K562 (cell line): ENCODE measurements around the gene PDZRN4. TPM values are rescaled to one million over a fixed set of nuclear protein-coding genes. Genes with fewer than 3 reads are reported as not detected.

ENCODE experiments used
- ATAC-seq: fragments of 200-7000 bp; cut with Tn5 transposase; 3 replicates; pipeline ENCODE4 v1.9.1; 2020; ENCODE audit warnings: moderate library complexity
- BruUV-seq: library from RNA; stranded (reverse); fragments of 400-500 nt; replicated peaks from 2 replicates; lab custom pipeline; 2021; lab: Mats Ljungman, UMichigan
- CTCF ChIA-PET: fragments of 300-600 bp; formaldehyde crosslinking; extraction: SDS; loops from one replicate; lab custom pipeline; 2021; ENCODE audit warnings: low intra/inter-chr PET ratio; lab: Yijun Ruan, JAX
- POLR2A ChIA-PET: fragments of 300-600, 350-650 bp; sonication (Branson Sonifier 250); formaldehyde crosslinking; extraction: SDS; loops from one replicate; lab custom pipeline; 2021; ENCODE audit warnings: antibody characterized with exemption, inconsistent platforms; lab: Yijun Ruan, JAX
- DNase-seq, 4 experiments: peaks; one replicate each; pipeline versions ENCODE4 v3.0.0 to v3.0.0-alpha.2; 2011 to 2018; ENCODE audit warnings: low spot score in 3 of 4, mixed read lengths in 3 of 4; ENCODE audit errors: extremely low read depth in 1 of 4
- FAIRE-seq: peaks from 2 replicates; lab custom pipeline; 2011; peaks lifted over from hg19 to GRCh38; lab: Jason Lieb, UNC
- H2AFZ ChIP-seq: 2 replicates; pipeline ENCODE4 v1.6.0; 2011; ENCODE audit warnings: low read depth, low read length, control low read depth, inconsistent platforms
- H3K27ac ChIP-seq: fragments of 200-600 bp; 3 replicates; pipeline ENCODE4 v1.8.0; 2011; ENCODE audit warnings: low read depth, mild to moderate bottlenecking, control low read depth, inconsistent platforms, low read length, moderate library complexity, mixed read lengths; ENCODE audit errors: extremely low read depth
- H3K27me3 ChIP-seq, 2 experiments: fragments of 300-600 bp in 1 of 2; 2 replicates in 1 of 2; 3 replicates in 1 of 2; pipeline versions ENCODE4 v1.6.0 to v1.8.0; 2011; ENCODE audit warnings: inconsistent platforms in 2 of 2, low read length in 2 of 2, mild to moderate bottlenecking in 1 of 2, mixed read lengths in 1 of 2, moderate library complexity in 1 of 2; ENCODE audit not compliant: control insufficient read depth in 2 of 2, insufficient read depth in 2 of 2
- H3K36me3 ChIP-seq: fragments of 300-600 bp; 3 replicates; pipeline ENCODE4 v1.8.0; 2011; ENCODE audit warnings: mild to moderate bottlenecking, low read length, inconsistent platforms; ENCODE audit not compliant: control insufficient read depth, insufficient read depth
- H3K4me1 ChIP-seq, 2 experiments: fragments of 200-600 bp in 1 of 2; replicated peaks in 1 of 2; 2 replicates in 1 of 2; 3 replicates in 1 of 2; pipeline versions ENCODE4 v1.5.1 to v1.8.0; 2011; ENCODE audit warnings: inconsistent platforms in 2 of 2, low read length in 2 of 2, mild to moderate bottlenecking in 1 of 2, mixed read lengths in 1 of 2, moderate library complexity in 1 of 2; ENCODE audit not compliant: control insufficient read depth in 2 of 2, insufficient read depth in 2 of 2
- H3K4me2 ChIP-seq: 2 replicates; pipeline ENCODE4 v1.6.1; 2011; ENCODE audit warnings: low read length, control low read depth, inconsistent platforms, mixed read lengths; ENCODE audit not compliant: insufficient read depth
- H3K4me3 ChIP-seq: fragments of 200-600 bp; sonication (generic), shearing (Covaris generic); 2 replicates; pipeline ENCODE4 v1.5.1; 2016; ENCODE audit warnings: control low read depth, inconsistent platforms
- H3K79me2 ChIP-seq: fragments of 200-600 bp; 3 replicates; pipeline ENCODE4 v1.8.0; 2011; ENCODE audit warnings: low read length, inconsistent platforms; ENCODE audit not compliant: control insufficient read depth, insufficient read depth
- H3K9ac ChIP-seq, 2 experiments: 2 replicates each; pipeline versions ENCODE4 v1.6.0 to v1.6.1; 2011; ENCODE audit warnings: low read depth in 2 of 2, low read length in 2 of 2, control low read depth in 1 of 2, inconsistent platforms in 1 of 2, mild to moderate bottlenecking in 1 of 2, mixed read lengths in 1 of 2; ENCODE audit not compliant: insufficient read depth in 1 of 2
- H3K9me1 ChIP-seq: one replicate; pipeline ENCODE4 v1.6.0; 2011; ENCODE audit warnings: inconsistent platforms, mild to moderate bottlenecking, low read length, moderate library complexity; ENCODE audit not compliant: control insufficient read depth, insufficient read depth
- H3K9me3 ChIP-seq: replicated peaks from 2 replicates; pipeline ENCODE4 v1.5.1; 2011; ENCODE audit warnings: low read depth, low read length, inconsistent platforms; ENCODE audit not compliant: control insufficient read depth, insufficient read depth
- H4K20me1 ChIP-seq: replicated peaks from 2 replicates; pipeline ENCODE4 v1.6.1; 2011; ENCODE audit warnings: low read length, inconsistent platforms, mixed read lengths; ENCODE audit not compliant: control insufficient read depth, insufficient read depth
- CEBPZ ChIP-seq: fragments of 150-350 bp; IDR thresholded peaks from 2 replicates; pipeline ENCODE4 v1.6.1; 2014; ENCODE audit warnings: low read depth, mild to moderate bottlenecking, low read length, borderline replicate concordance
- KAT8 ChIP-seq: fragments of 450-650 bp; IDR thresholded peaks from 2 replicates; pipeline ENCODE4 v1.6.1; 2016; ENCODE audit warnings: low read depth, mild to moderate bottlenecking
- MTA3 ChIP-seq: fragments of 450-650 bp; formaldehyde crosslinking; IDR thresholded peaks from 2 replicates; pipeline ENCODE4 v1.6.1; 2017; ENCODE audit warnings: mild to moderate bottlenecking, borderline replicate concordance
- NFYB ChIP-seq: IDR thresholded peaks from 2 replicates; pipeline ENCODE4 v1.6.1; 2011; ENCODE audit warnings: mild to moderate bottlenecking, moderate library complexity; ENCODE audit not compliant: insufficient read length; ENCODE audit errors: extremely low read depth
- NONO ChIP-seq, 2 experiments: fragments of 200-400 bp in 1 of 2; fragments of 450-650 bp in 1 of 2; formaldehyde crosslinking in 1 of 2; IDR thresholded peaks; 2 replicates each; pipeline ENCODE4 v1.6.1; 2017; ENCODE audit warnings: low read depth in 2 of 2, mild to moderate bottlenecking in 2 of 2, moderate library complexity in 2 of 2, low read length in 1 of 2
- ZNF507 ChIP-seq: conservative IDR thresholded peaks from 2 replicates; pipeline ENCODE4 v1.6.1; 2017; ENCODE audit warnings: missing genetic modification characterization, missing compliant biosample characterization
- ZNF780A ChIP-seq: fragments of 250-450 bp; sonication (Bioruptor Pico); IDR thresholded peaks from 2 replicates; pipeline ENCODE4 v1.5.0; 2021; ENCODE audit warnings: mild to moderate bottlenecking
- WGBS: fragments of 100-300 bp; shearing (Covaris generic); methylation state at CpG from one replicate; pipeline ENCODE4 v1.1.6; 2016; ENCODE audit warnings: low coverage, mixed read lengths; ENCODE audit not compliant: insufficient coverage; ENCODE audit errors: missing lambda C conversion rate; 5-methylcytosine and 5-hydroxymethylcytosine counted together
- in situ Hi-C: fragments of 300-500 bp; cut with MboI; formaldehyde crosslinking; loops from 4 replicates; pipeline ENCODE4 v1.15.0; 2018; ENCODE audit warnings: inconsistent platforms, mixed read lengths
- intact Hi-C: fragments of 100-400 bp; cut with micrococcal nuclease; formaldehyde crosslinking; loops from 2 replicates; pipeline ENCODE4 v1.14.2; 2022
- polyA plus RNA-seq, 8 experiments: library from polyadenylated mRNA; depleted of rRNA in 4 of 8; stranded (reverse) in 5 of 8; unstranded in 3 of 8; fragments of >200 nt; fragmentation: Nextera tagmentation in 2 of 8; fragmentation: Illumina TruSeq in 1 of 8; extraction: Ambion mirVana in 2 of 8; extraction: Trizol in 1 of 8; gene quantifications; 2 replicates each; pipeline versions ENCODE4 v1.2.1 to v1.2.3, GENCODE V29; 2011 to 2014; ENCODE audit warnings: inconsistent platforms in 1 of 8, missing spikeins in 1 of 8
- total RNA-seq, 7 experiments: library from RNA; depleted of rRNA in 6 of 7; stranded (reverse); fragments of >200 nt in 6 of 7; fragmentation: Illumina TruSeq in 2 of 7; extraction: Trizol in 2 of 7; gene quantifications; 2 replicates each; pipeline versions ENCODE4 v1.2.1 to v1.2.3, GENCODE V29; 2011 to 2021; ENCODE audit warnings: low replicate concordance in 1 of 7
- TF ChIP-seq, protein P1 (sequence below): fragments of 450-650 bp; IDR thresholded peaks from 2 replicates; pipeline ENCODE4 v1.6.1; 2016; ENCODE audit warnings: mild to moderate bottlenecking, moderate library complexity

PDZRN4 gene
- total and polyA plus RNA-seq, 9 of the 15 experiments (the other 6 are each of a cell fraction or from before 2014, with no cell fraction given) = not detected

DNA sequence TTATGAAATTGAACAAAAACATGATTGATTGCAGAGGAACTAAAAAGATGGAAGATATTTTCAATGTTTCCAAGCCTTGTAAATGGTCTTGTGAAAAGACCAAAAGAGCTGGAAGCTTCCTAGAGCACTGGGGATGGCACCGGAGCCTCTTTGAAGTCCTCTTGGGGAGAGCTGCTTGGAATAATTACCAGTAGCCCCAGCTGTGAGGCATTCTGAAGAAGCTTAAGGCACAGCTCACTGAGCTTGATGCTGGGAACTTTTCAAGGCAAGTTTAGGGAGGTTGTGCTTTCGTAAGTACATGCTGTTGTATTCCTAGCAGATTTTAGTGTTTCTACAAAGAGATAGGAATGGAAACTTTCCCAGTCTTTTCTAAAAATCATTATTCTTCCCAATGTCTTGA, 13.9 kb downstream of the PDZRN4 start:
- no peak overlapping the region for H3K9ac ChIP-seq
- no peak for FAIRE-seq
- in situ Hi-C loops (no loop called here), intact Hi-C loops (no loop called here)
- DNase-seq = no peak
- no peak overlapping the region for H3K4me2 ChIP-seq
- H3K27me3 ChIP-seq = no peaks in the 10 kb centered on the region
- whole genome bisulfite sequencing = 0% methylated on average over 2 of the region's 2 CpGs
- ChIA-PET POLR2A (no interaction called here), CTCF (no interaction called here)
- no peak for ATAC-seq
- H3K36me3 ChIP-seq = no peaks in the 10 kb centered on the region
- no peaks in the 10 kb centered on the region for H3K4me1 ChIP-seq
- H3K9me3 ChIP-seq = no peaks in the 10 kb centered on the region; the same call in 1 of the 2 replicates
- H3K79me2 ChIP-seq = no peaks in the 10 kb centered on the region
- H2AFZ ChIP-seq = no peak overlapping the region
- H3K9me1 ChIP-seq = no peaks in the 10 kb centered on the region
- BruUV-seq = no TSS peak
- no peak overlapping the region for H3K4me3 ChIP-seq
- no peak for TF ChIP-seq NFYB
- TF ChIP-seq CEBPZ = no peak
- TF ChIP-seq NONO (IDR thresholded peaks at IDR 0.05; ENCODE audit: low read depth in 2 of 2, low read length in 1 of 2) = no peak
- TF ChIP-seq ZNF780A (CRISPR knock-in tag) = no peak
- TF ChIP-seq MTA3 = no peak
- TF ChIP-seq KAT8 = no peak
- TF ChIP-seq ZNF507 (tag) = no peak
- TF ChIP-seq, protein P1, sequence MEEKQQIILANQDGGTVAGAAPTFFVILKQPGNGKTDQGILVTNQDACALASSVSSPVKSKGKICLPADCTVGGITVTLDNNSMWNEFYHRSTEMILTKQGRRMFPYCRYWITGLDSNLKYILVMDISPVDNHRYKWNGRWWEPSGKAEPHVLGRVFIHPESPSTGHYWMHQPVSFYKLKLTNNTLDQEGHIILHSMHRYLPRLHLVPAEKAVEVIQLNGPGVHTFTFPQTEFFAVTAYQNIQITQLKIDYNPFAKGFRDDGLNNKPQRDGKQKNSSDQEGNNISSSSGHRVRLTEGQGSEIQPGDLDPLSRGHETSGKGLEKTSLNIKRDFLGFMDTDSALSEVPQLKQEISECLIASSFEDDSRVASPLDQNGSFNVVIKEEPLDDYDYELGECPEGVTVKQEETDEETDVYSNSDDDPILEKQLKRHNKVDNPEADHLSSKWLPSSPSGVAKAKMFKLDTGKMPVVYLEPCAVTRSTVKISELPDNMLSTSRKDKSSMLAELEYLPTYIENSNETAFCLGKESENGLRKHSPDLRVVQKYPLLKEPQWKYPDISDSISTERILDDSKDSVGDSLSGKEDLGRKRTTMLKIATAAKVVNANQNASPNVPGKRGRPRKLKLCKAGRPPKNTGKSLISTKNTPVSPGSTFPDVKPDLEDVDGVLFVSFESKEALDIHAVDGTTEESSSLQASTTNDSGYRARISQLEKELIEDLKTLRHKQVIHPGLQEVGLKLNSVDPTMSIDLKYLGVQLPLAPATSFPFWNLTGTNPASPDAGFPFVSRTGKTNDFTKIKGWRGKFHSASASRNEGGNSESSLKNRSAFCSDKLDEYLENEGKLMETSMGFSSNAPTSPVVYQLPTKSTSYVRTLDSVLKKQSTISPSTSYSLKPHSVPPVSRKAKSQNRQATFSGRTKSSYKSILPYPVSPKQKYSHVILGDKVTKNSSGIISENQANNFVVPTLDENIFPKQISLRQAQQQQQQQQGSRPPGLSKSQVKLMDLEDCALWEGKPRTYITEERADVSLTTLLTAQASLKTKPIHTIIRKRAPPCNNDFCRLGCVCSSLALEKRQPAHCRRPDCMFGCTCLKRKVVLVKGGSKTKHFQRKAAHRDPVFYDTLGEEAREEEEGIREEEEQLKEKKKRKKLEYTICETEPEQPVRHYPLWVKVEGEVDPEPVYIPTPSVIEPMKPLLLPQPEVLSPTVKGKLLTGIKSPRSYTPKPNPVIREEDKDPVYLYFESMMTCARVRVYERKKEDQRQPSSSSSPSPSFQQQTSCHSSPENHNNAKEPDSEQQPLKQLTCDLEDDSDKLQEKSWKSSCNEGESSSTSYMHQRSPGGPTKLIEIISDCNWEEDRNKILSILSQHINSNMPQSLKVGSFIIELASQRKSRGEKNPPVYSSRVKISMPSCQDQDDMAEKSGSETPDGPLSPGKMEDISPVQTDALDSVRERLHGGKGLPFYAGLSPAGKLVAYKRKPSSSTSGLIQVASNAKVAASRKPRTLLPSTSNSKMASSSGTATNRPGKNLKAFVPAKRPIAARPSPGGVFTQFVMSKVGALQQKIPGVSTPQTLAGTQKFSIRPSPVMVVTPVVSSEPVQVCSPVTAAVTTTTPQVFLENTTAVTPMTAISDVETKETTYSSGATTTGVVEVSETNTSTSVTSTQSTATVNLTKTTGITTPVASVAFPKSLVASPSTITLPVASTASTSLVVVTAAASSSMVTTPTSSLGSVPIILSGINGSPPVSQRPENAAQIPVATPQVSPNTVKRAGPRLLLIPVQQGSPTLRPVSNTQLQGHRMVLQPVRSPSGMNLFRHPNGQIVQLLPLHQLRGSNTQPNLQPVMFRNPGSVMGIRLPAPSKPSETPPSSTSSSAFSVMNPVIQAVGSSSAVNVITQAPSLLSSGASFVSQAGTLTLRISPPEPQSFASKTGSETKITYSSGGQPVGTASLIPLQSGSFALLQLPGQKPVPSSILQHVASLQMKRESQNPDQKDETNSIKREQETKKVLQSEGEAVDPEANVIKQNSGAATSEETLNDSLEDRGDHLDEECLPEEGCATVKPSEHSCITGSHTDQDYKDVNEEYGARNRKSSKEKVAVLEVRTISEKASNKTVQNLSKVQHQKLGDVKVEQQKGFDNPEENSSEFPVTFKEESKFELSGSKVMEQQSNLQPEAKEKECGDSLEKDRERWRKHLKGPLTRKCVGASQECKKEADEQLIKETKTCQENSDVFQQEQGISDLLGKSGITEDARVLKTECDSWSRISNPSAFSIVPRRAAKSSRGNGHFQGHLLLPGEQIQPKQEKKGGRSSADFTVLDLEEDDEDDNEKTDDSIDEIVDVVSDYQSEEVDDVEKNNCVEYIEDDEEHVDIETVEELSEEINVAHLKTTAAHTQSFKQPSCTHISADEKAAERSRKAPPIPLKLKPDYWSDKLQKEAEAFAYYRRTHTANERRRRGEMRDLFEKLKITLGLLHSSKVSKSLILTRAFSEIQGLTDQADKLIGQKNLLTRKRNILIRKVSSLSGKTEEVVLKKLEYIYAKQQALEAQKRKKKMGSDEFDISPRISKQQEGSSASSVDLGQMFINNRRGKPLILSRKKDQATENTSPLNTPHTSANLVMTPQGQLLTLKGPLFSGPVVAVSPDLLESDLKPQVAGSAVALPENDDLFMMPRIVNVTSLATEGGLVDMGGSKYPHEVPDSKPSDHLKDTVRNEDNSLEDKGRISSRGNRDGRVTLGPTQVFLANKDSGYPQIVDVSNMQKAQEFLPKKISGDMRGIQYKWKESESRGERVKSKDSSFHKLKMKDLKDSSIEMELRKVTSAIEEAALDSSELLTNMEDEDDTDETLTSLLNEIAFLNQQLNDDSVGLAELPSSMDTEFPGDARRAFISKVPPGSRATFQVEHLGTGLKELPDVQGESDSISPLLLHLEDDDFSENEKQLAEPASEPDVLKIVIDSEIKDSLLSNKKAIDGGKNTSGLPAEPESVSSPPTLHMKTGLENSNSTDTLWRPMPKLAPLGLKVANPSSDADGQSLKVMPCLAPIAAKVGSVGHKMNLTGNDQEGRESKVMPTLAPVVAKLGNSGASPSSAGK = no peak
- no peaks in the 10 kb centered on the region for H4K20me1 ChIP-seq
- no peak overlapping the region for H3K27ac ChIP-seq
